ENCODE results near the gene HAPSTR1. TPM values are rescaled to one million over a fixed set of nuclear protein-coding genes. Genes with fewer than 3 reads are reported as not detected.
"Not testable (repeated sequence)": the region's sequence is repeated elsewhere in the genome, so short reads cannot be mapped to it uniquely, and the experiment has no call there.

Gene HAPSTR1
- total and polyA plus RNA-seq, 2 experiments from 2014 or later: 9.5 to 66.0 TPM

GRCh38 chr16:9042964-9043680 lies 48.3 kb upstream of the HAPSTR1 start (continued):
- TF ChIP-seq REST (IDR thresholded peaks at IDR 0.05; ENCODE audit: unreplicated experiment): no peak
- no peak for TF ChIP-seq CREB1 (CRISPR knock-in tag; IDR thresholded peaks at IDR 0.05; ENCODE audit: low read depth)
- TF ChIP-seq, protein P1, sequence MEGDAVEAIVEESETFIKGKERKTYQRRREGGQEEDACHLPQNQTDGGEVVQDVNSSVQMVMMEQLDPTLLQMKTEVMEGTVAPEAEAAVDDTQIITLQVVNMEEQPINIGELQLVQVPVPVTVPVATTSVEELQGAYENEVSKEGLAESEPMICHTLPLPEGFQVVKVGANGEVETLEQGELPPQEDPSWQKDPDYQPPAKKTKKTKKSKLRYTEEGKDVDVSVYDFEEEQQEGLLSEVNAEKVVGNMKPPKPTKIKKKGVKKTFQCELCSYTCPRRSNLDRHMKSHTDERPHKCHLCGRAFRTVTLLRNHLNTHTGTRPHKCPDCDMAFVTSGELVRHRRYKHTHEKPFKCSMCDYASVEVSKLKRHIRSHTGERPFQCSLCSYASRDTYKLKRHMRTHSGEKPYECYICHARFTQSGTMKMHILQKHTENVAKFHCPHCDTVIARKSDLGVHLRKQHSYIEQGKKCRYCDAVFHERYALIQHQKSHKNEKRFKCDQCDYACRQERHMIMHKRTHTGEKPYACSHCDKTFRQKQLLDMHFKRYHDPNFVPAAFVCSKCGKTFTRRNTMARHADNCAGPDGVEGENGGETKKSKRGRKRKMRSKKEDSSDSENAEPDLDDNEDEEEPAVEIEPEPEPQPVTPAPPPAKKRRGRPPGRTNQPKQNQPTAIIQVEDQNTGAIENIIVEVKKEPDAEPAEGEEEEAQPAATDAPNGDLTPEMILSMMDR (conservative IDR thresholded peaks at IDR 0.05; ENCODE audit: low read depth in 2 of 2): no peak
- no peak for TF ChIP-seq ZNF331 (CRISPR knock-in tag; IDR thresholded peaks at IDR 0.05; ENCODE audit: low read depth)
- no peak for TF ChIP-seq EZH2phosphoT487 (IDR thresholded peaks at IDR 0.05; ENCODE audit: unreplicated experiment)

DNA sequence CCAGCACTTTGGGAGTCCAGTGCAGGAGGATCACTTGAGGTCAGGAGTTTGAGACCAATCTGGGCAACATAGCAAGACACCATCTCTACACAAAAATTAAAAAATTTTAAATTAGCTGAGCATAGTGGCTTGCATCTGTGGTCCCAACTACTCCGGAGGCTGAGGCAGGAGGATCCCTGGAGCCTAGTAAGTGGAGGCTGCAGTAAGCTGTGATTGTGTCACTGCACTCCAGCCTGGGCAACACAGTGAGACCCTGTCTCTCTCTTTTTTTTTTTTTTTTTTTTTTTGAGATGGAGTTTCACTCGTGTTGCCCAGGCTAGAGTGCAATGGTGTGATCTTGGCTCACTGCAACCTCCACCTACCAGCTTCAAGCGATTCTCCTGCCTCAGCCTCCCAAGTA lies 45.9 kb upstream of the HAPSTR1 start:
- H3K4me2 ChIP-seq; H3K4me3 Mint-ChIP-seq; H3K9me2 ChIP-seq (ENCODE audit: insufficient read depth); H2AFZ ChIP-seq; H3K79me2 ChIP-seq (replicated peaks; ENCODE audit: insufficient read depth); H3K27ac Mint-ChIP-seq; H4K20me1 ChIP-seq (replicated peaks; ENCODE audit: insufficient read depth); H3K27me3 Mint-ChIP-seq (ENCODE audit: insufficient read depth, low read depth, poor library complexity); H3K36me3 ChIP-seq (ENCODE audit: insufficient read depth); DNase-seq (ENCODE audit: low spot score); H3K9me3 Mint-ChIP-seq; H3K27me3 ChIP-seq (ENCODE audit: insufficient read depth); ATAC-seq; H3K27ac ChIP-seq (ENCODE audit: low read depth); H3K4me3 ChIP-seq: not testable (repeated sequence)
- H3F3A ChIP-seq (replicated peaks; ENCODE audit: low read depth): peaks cover 17% of the 10 kb centered on the region
- peaks cover 13% of the 10 kb centered on the region for H3K4me1 ChIP-seq (ENCODE audit: insufficient read depth)
- H3K4me1 Mint-ChIP-seq: peaks cover 20% of the 10 kb centered on the region
- peaks cover 28% of the 10 kb centered on the region for H3K36me3 Mint-ChIP-seq (ENCODE audit: low read depth)

DNA sequence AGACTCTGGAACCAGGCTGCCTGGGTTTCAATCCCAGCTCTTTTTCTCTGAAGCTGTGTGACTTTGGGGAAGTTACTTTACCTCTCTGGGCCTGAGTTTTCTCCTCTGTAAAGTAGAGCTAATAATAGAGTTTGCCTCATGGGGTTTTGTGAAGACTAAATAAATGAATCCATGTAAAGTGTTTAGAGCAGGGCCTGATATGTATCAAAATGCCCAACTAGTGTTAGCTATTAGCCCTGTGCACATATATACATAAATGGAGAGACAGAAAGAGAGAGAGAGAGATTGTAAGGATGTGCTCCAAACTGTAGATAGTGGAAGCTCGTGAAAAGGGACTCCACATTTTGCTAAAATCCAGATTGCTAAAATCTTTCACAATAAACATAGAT lies 44.8 kb upstream of the HAPSTR1 start:
- ATAC-seq (no peak), DNase-seq (ENCODE audit: low spot score) (no peak)
- Mint-ChIP-seq H3K4me1 (peaks cover 20% of the 10 kb centered on the region), H3K27ac (no peak overlapping the region), H3K36me3 (ENCODE audit: low read depth) (peaks cover 29% of the 10 kb centered on the region), H3K27me3 (ENCODE audit: insufficient read depth, low read depth, poor library complexity) (peaks cover 8% of the 10 kb centered on the region), H3K4me3 (no peak overlapping the region), H3K9me3 (peaks cover 9% of the 10 kb centered on the region; the same call in 1 of the 3 replicates)
- no peak overlapping the region for H3K27ac ChIP-seq (ENCODE audit: low read depth)
- peaks cover 3% of the 10 kb centered on the region; the same call in 1 of the 2 replicates for H3K79me2 ChIP-seq (replicated peaks; ENCODE audit: insufficient read depth)
- no peaks in the 10 kb centered on the region for H3K27me3 ChIP-seq (ENCODE audit: insufficient read depth)
- H3K4me2 ChIP-seq: no peak overlapping the region
- no peak overlapping the region for H3K4me3 ChIP-seq
- H4K20me1 ChIP-seq (replicated peaks; ENCODE audit: insufficient read depth): no peaks in the 10 kb centered on the region
- no peaks in the 10 kb centered on the region for H3K36me3 ChIP-seq (ENCODE audit: insufficient read depth)
- peaks cover 17% of the 10 kb centered on the region for H3F3A ChIP-seq (replicated peaks; ENCODE audit: low read depth)
- H3K4me1 ChIP-seq (ENCODE audit: insufficient read depth): peaks cover 13% of the 10 kb centered on the region
- H2AFZ ChIP-seq: no peak overlapping the region
- H3K9me2 ChIP-seq (ENCODE audit: insufficient read depth): no peaks in the 10 kb centered on the region
- no peak for TF ChIP-seq NANOG (IDR thresholded peaks at IDR 0.05; ENCODE audit: borderline replicate concordance)
- no peak for TF ChIP-seq EZH2phosphoT487 (IDR thresholded peaks at IDR 0.05; ENCODE audit: unreplicated experiment)
- no peak for TF ChIP-seq ETS1 (IDR thresholded peaks at IDR 0.05)
